HG03108 (cell line): Measurements from ENCODE around the gene TMEFF2.
"Not testable (repeated sequence)": the region's sequence is repeated elsewhere in the genome, so short reads cannot be mapped to it uniquely, and the experiment has no call there.

Source experiments
- ATAC-seq: cut with Tn5 transposase; IDR thresholded peaks from one replicate; pipeline ENCODE4 v1.9.1; 2021; ENCODE audit warnings: moderate library complexity; ENCODE audit not compliant: unreplicated experiment

Gene TMEFF2

DNA sequence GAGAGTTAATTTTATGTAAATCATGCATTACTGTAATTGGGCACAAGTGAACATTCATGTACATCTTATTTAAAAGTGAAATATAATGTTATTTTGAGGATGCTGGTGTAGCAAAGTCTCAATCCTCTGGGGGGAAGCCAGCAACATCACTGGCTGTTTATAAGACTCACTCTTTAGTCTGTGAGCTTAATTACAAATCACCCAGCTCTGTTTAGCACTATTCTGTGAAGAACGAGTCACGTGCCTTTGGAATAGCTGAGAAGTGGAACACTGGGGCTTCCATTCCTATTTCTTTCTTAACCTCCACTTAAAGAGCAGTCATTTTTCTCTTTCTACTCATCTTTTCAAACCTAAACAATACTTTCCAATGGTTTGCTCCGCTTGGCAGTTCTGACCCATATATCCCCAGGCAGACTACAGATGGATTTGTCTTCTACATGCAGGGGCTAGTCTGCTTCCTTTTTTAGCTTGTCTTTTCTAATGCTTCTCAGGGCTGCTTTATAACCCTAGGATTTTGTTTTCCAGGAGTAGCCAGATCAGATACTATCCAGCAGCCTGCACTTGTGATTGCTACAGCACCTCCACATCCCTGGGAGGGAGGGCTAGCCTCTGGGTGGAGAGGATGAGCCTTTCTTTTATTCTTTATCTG, 252.5 kb downstream of the TMEFF2 start:
- ATAC-seq = no peak

GRCh38 chr2:191941376-191941929, 253.3 kb downstream of the TMEFF2 start:
- no peak for ATAC-seq

DNA sequence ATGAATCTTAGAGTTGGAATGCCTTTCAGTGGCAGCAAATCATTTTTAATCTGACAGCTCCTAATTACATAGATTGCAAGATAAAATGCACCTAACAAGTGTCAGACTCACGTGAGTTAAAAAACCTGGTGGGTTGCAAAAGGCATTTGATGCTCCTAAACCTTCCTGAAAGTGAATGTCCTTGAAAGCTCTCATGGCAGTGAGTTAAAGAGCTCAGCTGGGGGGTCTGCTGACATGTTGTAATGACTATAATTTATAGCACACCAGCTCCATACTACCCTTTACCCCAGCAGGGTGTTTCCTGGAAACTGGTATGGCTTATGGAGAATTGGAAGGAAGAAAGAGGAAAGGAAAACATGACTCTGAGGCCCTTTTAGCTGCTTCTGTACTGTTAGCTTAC, 256.0 kb downstream of the TMEFF2 start:
- no peak for ATAC-seq

DNA sequence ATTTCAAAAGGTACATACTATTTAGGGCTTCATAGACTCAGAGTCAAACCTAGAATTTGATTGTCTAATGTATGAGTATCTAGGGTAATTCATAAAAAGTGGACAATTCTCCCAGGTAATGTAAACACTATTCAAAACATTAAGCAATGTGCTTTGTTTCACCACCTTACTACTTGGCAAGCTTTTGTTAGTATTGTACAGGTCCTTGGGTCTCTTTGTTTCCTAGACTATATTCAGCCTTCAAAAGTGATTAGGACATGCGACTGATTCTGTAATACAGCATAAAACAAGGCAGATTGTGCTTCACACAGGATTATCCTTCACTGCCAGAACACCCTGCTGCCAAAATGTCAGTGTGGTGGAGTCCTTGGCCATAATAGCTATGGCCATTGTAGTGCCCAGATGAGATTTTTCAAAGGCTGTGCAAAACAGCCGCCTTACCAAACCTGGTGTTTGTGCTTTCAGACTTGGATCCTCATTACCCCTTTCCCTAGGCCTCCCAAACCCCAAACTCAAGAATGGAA, 257.8 kb downstream of the TMEFF2 start:
- no peak for ATAC-seq

DNA sequence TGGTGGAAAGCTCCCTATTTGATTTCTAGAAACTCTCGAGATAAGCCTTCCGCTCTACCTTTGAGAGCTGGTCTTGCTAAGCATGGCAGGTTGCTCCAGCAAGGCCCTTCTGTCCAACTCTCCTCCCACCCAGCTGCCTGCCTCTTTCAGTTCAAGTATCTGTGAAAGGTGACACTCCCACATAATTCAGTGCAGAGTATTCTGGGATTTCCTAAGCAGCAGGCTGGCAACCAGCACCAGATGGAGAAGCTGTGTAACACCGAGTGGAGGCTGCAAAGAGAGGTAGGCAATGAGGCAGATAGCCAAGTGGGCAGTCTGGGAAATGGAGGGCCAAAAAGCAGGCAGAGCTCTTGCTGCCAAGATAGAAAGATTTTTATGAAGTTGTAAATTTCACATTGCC, 259.5 kb downstream of the TMEFF2 start:
- no peak for ATAC-seq

DNA sequence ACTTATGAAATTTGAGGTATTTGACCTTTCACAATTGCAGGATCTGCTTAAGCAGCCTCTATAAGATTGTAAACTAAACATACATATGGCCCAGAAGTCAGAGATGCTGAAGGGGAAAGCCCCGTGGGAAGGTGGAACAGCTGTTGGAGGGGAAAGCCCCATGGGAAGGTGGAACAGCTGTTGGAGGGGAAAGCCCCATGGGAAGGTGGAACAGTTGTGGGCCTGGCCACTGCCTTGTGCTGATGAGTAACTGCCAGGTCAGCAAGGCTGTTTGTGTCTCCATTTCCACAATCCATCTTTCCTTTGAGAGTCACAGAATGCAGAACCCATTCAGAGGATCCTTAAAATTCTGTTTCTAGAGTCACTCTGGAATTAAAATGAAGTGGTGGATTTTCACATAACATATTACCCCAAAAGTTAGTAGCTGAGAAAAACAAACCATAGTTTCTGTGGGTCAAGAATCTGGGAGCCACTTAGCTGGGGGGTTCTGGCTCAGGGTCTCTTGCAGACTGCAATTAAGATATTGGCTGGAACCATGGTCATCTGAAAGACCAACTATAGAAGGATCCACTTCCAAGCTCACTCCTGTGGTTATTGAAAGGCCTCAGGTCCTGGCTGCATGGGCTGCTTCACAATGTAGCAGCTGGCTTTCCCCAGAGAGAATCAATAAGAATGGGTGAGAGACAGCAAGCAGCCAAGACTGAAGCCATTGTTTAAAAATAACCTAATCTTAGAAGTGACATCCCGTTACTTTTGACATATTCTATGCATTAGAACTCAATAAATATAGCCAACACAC, 261.2 kb downstream of the TMEFF2 start:
- peak; percentile 78 for ATAC-seq

DNA sequence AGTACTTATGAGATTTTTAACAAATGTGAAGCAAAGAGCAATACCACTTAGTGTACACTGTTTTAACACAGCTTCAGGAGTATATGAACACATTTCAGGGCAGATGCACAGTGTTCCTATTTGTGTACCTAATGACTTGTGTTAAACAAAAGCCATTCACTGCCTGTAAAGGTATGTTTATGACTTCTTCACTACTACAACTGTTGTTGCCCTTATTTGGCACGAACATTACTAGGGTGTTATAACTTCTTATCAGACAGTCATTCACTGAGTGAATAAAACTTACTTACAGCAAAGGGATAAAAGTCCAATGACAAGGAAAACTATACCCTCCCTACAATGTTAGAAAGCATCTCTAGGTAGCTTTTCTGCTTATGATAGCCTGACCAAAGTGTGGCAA, 262.4 kb downstream of the TMEFF2 start:
- no peak for ATAC-seq

- no peak for ATAC-seq
Observed at GRCh38 chr2:191931329-191931728, 263.4 kb downstream of the TMEFF2 start.

- ATAC-seq = no peak
Observed at GRCh38 chr2:191930205-191930604, 264.5 kb downstream of the TMEFF2 start.

- no peak for ATAC-seq
Observed at GRCh38 chr2:191929288-191929687, 265.4 kb downstream of the TMEFF2 start.

DNA sequence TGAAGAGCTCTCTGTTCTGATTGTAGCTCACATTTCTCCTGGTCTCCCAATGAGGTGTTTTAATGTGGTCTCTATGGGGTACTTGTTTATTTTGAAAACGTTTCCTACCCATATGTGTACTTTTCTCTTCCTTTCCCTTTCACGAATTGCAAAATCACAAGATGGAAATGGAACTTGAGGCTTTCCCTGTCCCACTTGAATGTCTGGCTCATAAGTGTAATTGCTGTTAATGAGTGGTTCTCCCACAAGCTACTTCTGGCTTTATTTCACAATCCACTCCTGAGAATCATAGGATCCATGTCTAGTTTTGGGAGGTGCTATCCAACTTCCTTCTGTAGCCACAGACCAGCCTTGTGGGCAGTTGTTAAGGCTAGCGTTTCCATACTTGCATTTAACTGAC, 266.7 kb downstream of the TMEFF2 start:
- no peak for ATAC-seq

- no peak for ATAC-seq
Observed at GRCh38 chr2:191927319-191927867, 267.3 kb downstream of the TMEFF2 start.

DNA sequence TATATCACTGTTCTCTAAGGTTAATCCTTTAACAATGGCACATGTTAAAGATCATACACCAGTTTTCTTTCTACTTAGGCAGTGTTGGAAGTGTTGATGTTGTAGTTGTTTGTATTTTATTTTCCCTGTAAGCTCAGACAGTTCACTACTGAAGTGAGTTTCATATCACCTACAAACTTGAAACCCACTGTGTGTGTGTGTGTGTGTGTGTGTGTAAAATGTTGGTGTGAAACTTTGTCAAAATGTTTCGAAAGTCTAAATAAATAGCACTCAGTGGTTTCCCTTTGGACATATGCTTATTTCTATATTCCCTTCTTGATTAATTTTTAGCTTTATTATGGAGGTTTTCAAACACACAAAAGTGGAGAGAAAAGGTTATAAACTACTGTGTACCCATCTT, 268.1 kb downstream of the TMEFF2 start:
- no peak for ATAC-seq

DNA sequence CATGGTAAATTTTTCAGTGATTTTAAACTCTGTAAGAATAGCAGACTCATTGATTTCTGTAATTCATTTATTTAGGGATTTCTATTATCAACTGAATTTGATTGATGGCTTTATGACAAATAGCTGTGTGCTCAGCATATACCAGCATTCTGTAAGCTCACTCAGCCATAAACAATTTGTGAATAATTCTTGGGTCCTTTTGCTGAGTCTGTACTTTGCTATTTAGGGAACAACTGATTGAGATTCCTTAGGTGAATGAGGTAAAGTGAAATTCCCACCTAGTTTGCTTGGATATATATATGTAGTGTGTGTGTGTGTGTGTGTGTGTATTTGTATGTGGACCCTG, 271.1 kb downstream of the TMEFF2 start:
- no peak for ATAC-seq

- peak; percentile 89 for ATAC-seq
Observed at GRCh38 chr2:191922736-191923651, 271.7 kb downstream of the TMEFF2 start.

GRCh38 chr2:191921650-191922049, 273.1 kb downstream of the TMEFF2 start:
- not testable (repeated sequence) for ATAC-seq

GRCh38 chr2:191920502-191920901, 274.2 kb downstream of the TMEFF2 start:
- no peak for ATAC-seq

GRCh38 chr2:191917967-191918651, 276.6 kb downstream of the TMEFF2 start:
- ATAC-seq = no peak

DNA sequence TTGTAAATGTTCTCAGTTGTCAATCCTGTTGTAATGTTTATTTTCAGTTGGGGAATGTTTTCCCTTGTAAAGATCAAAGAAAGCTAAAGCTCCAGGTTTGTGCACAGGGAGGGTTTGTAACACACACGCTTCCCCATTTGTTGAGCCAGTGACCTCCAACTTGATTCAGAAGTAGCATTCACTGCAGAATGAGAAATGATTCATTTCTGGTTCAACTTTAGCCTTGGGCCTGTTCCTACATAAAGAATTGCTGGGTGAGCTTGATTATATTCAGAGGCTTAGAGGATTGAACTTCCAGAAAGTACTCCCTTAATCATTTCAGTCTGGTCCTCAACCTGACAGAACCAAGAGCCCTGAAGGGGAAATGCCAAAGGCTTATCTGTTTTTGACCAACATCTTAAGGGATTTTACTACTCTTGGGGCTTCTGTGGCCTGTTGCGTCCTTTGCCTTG, 277.3 kb downstream of the TMEFF2 start:
- ATAC-seq = no peak

GRCh38 chr2:191916826-191917225, 277.9 kb downstream of the TMEFF2 start:
- ATAC-seq = no peak
